SK-N-SH (cell line): ENCODE results near the gene PFKP.

ENCODE experiments used
- CTCF ChIP-seq: fragments of 200-600 bp; sonication (generic); IDR thresholded peaks from 2 replicates; pipeline ENCODE4 v1.6.1; 2017; ENCODE audit warnings: antibody characterized with exemption, mild to moderate bottlenecking, moderate library complexity
- EP300 ChIP-seq, 2 experiments: IDR thresholded peaks; 2 replicates each; pipeline versions ENCODE4 v1.4.0 to v1.6.1; 2012; ENCODE audit warnings: borderline replicate concordance in 1 of 2, low read depth in 1 of 2, low read length in 1 of 2
- MAX ChIP-seq: IDR thresholded peaks from 2 replicates; pipeline ENCODE4 v1.4.0; 2012; ENCODE audit warnings: low read depth
- NRF1 ChIP-seq: IDR thresholded peaks from 2 replicates; pipeline ENCODE4 v1.6.1; 2012; ENCODE audit warnings: low read depth, mild to moderate bottlenecking, low read length
- POLR2AphosphoS5 ChIP-seq: IDR thresholded peaks from 2 replicates; pipeline ENCODE4 v1.6.1; 2012; ENCODE audit warnings: low read depth, low read length

- TF ChIP-seq POLR2AphosphoS5: no peak
- TF ChIP-seq CTCF: no peak
- no peak for TF ChIP-seq NRF1
- no peak for TF ChIP-seq MAX
- no peak for TF ChIP-seq EP300 (IDR thresholded peaks at IDR 0.05; ENCODE audit: borderline replicate concordance in 1 of 2, low read depth in 1 of 2, low read length in 1 of 2)
Observed at GRCh38 chr10:3104251-3104918, 37.0 kb downstream of the PFKP start.
